BLaER1 (cell line): Measurements from ENCODE around the gene GRM3.

ENCODE experiments used
- H3K27ac ChIP-seq: shearing (Covaris generic); formaldehyde crosslinking; 2 replicates; pipeline ENCODE4 v1.8.1; 2022
- H3K27me3 ChIP-seq: shearing (Covaris generic); formaldehyde crosslinking; 2 replicates; pipeline ENCODE4 v1.8.1; 2022
- H3K36me3 ChIP-seq: shearing (Covaris generic); formaldehyde crosslinking; 2 replicates; pipeline ENCODE4 v1.8.1; 2022
- H3K4me1 ChIP-seq: shearing (Covaris generic); formaldehyde crosslinking; 2 replicates; pipeline ENCODE4 v1.8.1; 2022
- H3K4me2 ChIP-seq: shearing (Covaris generic); formaldehyde crosslinking; 2 replicates; pipeline ENCODE4 v1.8.1; 2022
- H3K4me3 ChIP-seq: shearing (Covaris generic); formaldehyde crosslinking; 2 replicates; pipeline ENCODE4 v1.8.1; 2022
- H3K9ac ChIP-seq: shearing (Covaris generic); formaldehyde crosslinking; 2 replicates; pipeline ENCODE4 v1.8.1; 2022
- H3K9me3 ChIP-seq: shearing (Covaris generic); formaldehyde crosslinking; 2 replicates; pipeline ENCODE4 v1.8.1; 2022
- H4K20me1 ChIP-seq: shearing (Covaris generic); formaldehyde crosslinking; 2 replicates; pipeline ENCODE4 v1.8.1; 2022
- Cebpa-rat ChIP-seq: shearing (Covaris generic); IDR thresholded peaks from 2 replicates; pipeline ENCODE4 v1.8.1; 2022

The GRM3 gene

GRCh38 chr7:86749741-86750665, 106.3 kb downstream of the GRM3 start:
- TF ChIP-seq Cebpa-rat, result no peak
- H3K4me3 ChIP-seq, result no peak overlapping the region
- no peaks in the 10 kb centered on the region for H3K36me3 ChIP-seq
- H3K4me1 ChIP-seq, result no peaks in the 10 kb centered on the region
- H3K4me2 ChIP-seq, result no peak overlapping the region
- H3K9me3 ChIP-seq, result no peaks in the 10 kb centered on the region
- no peak overlapping the region for H3K27ac ChIP-seq
- H4K20me1 ChIP-seq, result no peaks in the 10 kb centered on the region
- H3K9ac ChIP-seq, result no peak overlapping the region
- H3K27me3 ChIP-seq, result no peaks in the 10 kb centered on the region

DNA sequence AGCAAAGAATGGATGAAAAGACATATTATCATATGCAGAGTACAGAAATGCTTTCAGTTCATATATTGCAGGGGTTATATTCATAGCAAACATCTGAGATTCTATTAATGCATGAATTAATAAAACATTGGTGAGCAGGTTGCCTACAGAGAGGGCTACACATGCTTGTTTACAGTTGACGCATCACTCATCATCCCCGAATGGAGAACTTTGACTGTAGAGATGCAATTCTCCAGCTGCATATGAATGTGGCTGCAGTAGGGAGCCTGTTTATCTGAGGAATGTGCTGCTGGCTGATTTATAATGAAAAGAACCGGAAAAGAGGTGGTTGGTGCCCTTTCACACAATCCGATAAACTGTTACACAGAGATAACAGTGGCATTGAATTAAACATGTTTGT, 116.5 kb downstream of the GRM3 start:
- no peak for TF ChIP-seq Cebpa-rat
- Histone ChIP-seq H3K9me3 (no peaks in the 10 kb centered on the region), H3K4me1 (no peaks in the 10 kb centered on the region), H3K4me3 (no peak overlapping the region), H4K20me1 (no peaks in the 10 kb centered on the region), H3K9ac (no peak overlapping the region), H3K27me3 (no peaks in the 10 kb centered on the region), H3K36me3 (no peaks in the 10 kb centered on the region), H3K4me2 (no peak overlapping the region), H3K27ac (no peak overlapping the region)

- H3K27ac ChIP-seq, result no peak overlapping the region
- no peak overlapping the region for H3K4me3 ChIP-seq
- no peaks in the 10 kb centered on the region for H3K4me1 ChIP-seq
- H3K4me2 ChIP-seq, result no peak overlapping the region
- no peak overlapping the region for H3K9ac ChIP-seq
- H3K27me3 ChIP-seq, result no peaks in the 10 kb centered on the region
- no peaks in the 10 kb centered on the region for H3K36me3 ChIP-seq
- H3K9me3 ChIP-seq, result no peaks in the 10 kb centered on the region
- H4K20me1 ChIP-seq, result no peaks in the 10 kb centered on the region
- TF ChIP-seq Cebpa-rat, result no peak
Measured at GRCh38 chr7:86762129-86762528, 118.4 kb downstream of the GRM3 start.

- no peaks in the 10 kb centered on the region for H4K20me1 ChIP-seq
- H3K4me2 ChIP-seq, result no peak overlapping the region
- no peak for TF ChIP-seq Cebpa-rat
- H3K9ac ChIP-seq, result no peak overlapping the region
- H3K36me3 ChIP-seq, result no peaks in the 10 kb centered on the region
- H3K4me3 ChIP-seq, result no peak overlapping the region
- no peaks in the 10 kb centered on the region for H3K27me3 ChIP-seq
- no peak overlapping the region for H3K27ac ChIP-seq
- 0 out of 2 replicates have a peak, but pooled peaks cover 6% of the 10 kb centered on the region for H3K4me1 ChIP-seq
- H3K9me3 ChIP-seq, result no peaks in the 10 kb centered on the region
Measured at GRCh38 chr7:86765931-86766330, 122.2 kb downstream of the GRM3 start.

GRCh38 chr7:86768394-86768793, 124.7 kb downstream of the GRM3 start:
- no peak for TF ChIP-seq Cebpa-rat
- no peaks in the 10 kb centered on the region for H3K9me3 ChIP-seq
- H3K36me3 ChIP-seq, result no peaks in the 10 kb centered on the region
- H3K4me1 ChIP-seq, result 0 out of 2 replicates have a peak, but pooled peaks cover 6% of the 10 kb centered on the region
- no peak overlapping the region for H3K4me2 ChIP-seq
- H3K9ac ChIP-seq, result no peak overlapping the region
- H3K27me3 ChIP-seq, result no peaks in the 10 kb centered on the region
- no peaks in the 10 kb centered on the region for H4K20me1 ChIP-seq
- no peak overlapping the region for H3K27ac ChIP-seq
- no peak overlapping the region for H3K4me3 ChIP-seq

DNA sequence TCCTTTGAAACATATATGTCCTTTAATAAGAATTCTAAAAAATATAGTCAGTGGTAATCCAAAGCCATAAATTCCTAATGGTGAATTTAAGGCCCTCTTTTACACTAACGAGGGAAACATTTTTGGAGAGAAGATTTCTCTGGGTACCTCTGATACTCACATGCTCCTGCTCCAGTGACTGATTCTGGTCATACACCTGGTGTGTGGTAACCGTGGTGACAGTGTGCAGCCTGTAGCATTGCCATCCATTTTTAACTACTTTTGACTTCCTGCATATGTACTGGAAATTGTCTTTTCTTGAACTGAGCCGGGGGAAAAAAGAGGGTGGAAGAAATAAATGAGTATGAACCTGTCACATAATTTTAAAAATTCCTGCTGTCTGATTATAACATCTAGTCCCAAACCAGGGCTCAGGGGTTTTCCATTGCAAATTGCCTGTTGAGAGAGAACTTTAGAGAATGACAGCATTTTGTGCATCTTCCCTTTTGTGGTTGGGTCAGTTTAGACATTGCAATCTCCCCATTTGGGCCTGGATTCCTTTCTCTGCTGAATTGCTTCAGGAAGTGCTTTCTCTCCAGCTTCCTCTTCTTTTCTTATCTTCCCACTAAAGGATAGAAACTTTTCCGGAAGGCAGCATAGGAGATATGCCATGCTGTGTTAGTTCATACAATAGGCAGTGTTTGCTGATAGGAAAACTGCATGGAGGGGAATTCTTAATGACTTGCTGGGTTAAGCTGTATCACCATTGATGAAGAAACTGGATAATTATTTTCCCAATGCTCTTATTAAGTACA, 125.5 kb downstream of the GRM3 start:
- no peak overlapping the region for H3K9ac ChIP-seq
- H3K4me2 ChIP-seq, result peak overlapping the region; percentile 12; the same call in 1 of the 2 replicates
- H3K27me3 ChIP-seq, result no peaks in the 10 kb centered on the region
- no peaks in the 10 kb centered on the region for H3K36me3 ChIP-seq
- H3K4me3 ChIP-seq, result no peak overlapping the region
- no peak overlapping the region for H3K27ac ChIP-seq
- no peak for TF ChIP-seq Cebpa-rat
- H4K20me1 ChIP-seq, result no peaks in the 10 kb centered on the region
- H3K9me3 ChIP-seq, result no peaks in the 10 kb centered on the region
- 0 out of 2 replicates have a peak, but pooled peaks cover 6% of the 10 kb centered on the region for H3K4me1 ChIP-seq

DNA sequence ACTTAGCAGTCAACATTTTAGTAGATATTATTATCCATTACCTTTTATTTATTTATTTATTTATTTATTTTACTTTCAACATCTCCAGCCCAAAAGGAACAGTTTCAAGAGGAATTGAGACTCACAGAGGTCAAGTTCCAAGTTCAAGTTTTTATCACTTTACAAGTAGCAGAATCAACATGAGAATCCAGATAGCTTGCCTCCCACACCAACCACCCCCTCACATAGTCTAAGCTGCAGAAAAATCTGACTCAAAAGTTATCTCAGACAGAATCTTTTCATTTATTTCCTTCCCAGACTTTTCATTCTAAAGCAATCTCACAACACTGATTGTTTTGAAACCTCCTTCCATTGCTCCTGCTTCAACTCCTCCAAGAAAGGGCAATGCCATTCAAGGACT, 129.6 kb downstream of the GRM3 start:
- no peak overlapping the region for H3K4me3 ChIP-seq
- H3K4me1 ChIP-seq, result 0 out of 2 replicates have a peak, but pooled peaks cover 6% of the 10 kb centered on the region
- H3K36me3 ChIP-seq, result no peaks in the 10 kb centered on the region
- H3K9ac ChIP-seq, result no peak overlapping the region
- no peak overlapping the region for H3K27ac ChIP-seq
- H4K20me1 ChIP-seq, result no peaks in the 10 kb centered on the region
- no peak for TF ChIP-seq Cebpa-rat
- no peak overlapping the region for H3K4me2 ChIP-seq
- H3K27me3 ChIP-seq, result no peaks in the 10 kb centered on the region
- no peaks in the 10 kb centered on the region for H3K9me3 ChIP-seq

DNA sequence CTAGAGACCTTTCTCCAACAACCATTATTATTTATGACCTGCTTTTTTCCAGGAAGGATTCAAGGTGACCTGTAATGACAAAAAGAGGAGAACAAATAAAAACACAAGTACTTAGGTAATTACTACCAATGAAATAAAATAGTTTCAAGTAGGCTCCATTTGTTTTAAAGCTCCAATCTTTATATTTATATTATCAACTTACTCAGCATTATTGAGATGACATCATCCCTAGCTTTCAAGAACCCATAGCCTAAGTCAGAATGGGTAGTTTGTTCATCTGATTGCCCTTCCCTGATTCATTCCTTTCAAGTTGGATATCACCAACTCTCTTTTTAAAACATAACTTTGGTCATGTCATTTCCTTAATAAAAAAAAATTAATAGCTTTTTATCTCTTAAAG, 131.5 kb downstream of the GRM3 start:
- Histone ChIP-seq H3K4me3 (no peak overlapping the region), H3K9ac (no peak overlapping the region), H4K20me1 (no peaks in the 10 kb centered on the region), H3K4me2 (no peak overlapping the region), H3K4me1 (no peaks in the 10 kb centered on the region), H3K9me3 (no peaks in the 10 kb centered on the region), H3K36me3 (no peaks in the 10 kb centered on the region), H3K27ac (no peak overlapping the region), H3K27me3 (no peaks in the 10 kb centered on the region)
- no peak for TF ChIP-seq Cebpa-rat

DNA sequence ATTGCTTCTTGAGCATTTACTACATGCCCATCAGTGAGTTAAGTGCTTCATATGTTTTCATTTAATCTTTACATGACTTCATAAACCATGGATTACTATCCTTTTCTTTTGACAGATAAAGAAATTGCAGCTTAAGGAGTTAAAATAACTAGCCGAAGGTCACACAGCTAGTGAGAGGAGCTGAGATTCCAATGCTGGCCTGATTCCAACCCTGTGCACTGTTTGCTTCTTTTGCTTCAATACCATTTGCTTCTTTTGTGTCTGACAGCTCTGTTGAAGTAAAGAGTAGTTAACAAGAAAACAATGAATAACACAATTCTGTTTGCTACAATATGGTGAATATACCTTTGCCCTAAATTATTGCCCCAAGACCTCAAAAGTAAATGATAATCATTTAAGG, 132.4 kb downstream of the GRM3 start:
- Histone ChIP-seq H3K27ac (no peak overlapping the region), H3K9ac (no peak overlapping the region), H3K27me3 (no peaks in the 10 kb centered on the region), H3K4me2 (no peak overlapping the region), H3K4me1 (no peaks in the 10 kb centered on the region), H3K36me3 (no peaks in the 10 kb centered on the region), H3K9me3 (no peaks in the 10 kb centered on the region), H4K20me1 (no peaks in the 10 kb centered on the region), H3K4me3 (no peak overlapping the region)
- no peak for TF ChIP-seq Cebpa-rat

- no peak for TF ChIP-seq Cebpa-rat
- no peaks in the 10 kb centered on the region for H4K20me1 ChIP-seq
- no peaks in the 10 kb centered on the region for H3K36me3 ChIP-seq
- no peak overlapping the region for H3K27ac ChIP-seq
- H3K4me2 ChIP-seq, result no peak overlapping the region
- no peaks in the 10 kb centered on the region for H3K27me3 ChIP-seq
- H3K4me3 ChIP-seq, result no peak overlapping the region
- no peaks in the 10 kb centered on the region for H3K9me3 ChIP-seq
- no peak overlapping the region for H3K9ac ChIP-seq
- H3K4me1 ChIP-seq, result no peaks in the 10 kb centered on the region
Measured at GRCh38 chr7:86778271-86778670, 134.6 kb downstream of the GRM3 start.
